ENCODE data around the gene PPP1R1C. TPM values are rescaled to one million over a fixed set of nuclear protein-coding genes. Genes with fewer than 3 reads are reported as not detected.

The PPP1R1C gene
- total RNA-seq, 4 donors from 2014 or later, result 0.11 TPM; not detected in 3

- WGBS, result 92% methylated on average over 1 of the region's 1 CpG
- Histone ChIP-seq H3K27me3 (no peaks in the 10 kb centered on the region), H3K9me3 (no peaks in the 10 kb centered on the region), H3K4me1 (peaks cover 0 to 8% (median 0%) of the 10 kb centered on the region in 4 donors), H3K36me3 (no peaks in the 10 kb centered on the region), H3K27ac (replicated peaks in 1 of 4) (no peak overlapping the region), H3K4me3 (no peak overlapping the region)
- intact Hi-C loops (cut with DNase I), result no loop called here
- DNase-seq (ENCODE audit: extremely low spot score), result no peak
- no peak for TF ChIP-seq POLR2AphosphoS5 (IDR thresholded peaks at IDR 0.05)
- TF ChIP-seq POLR2A (IDR thresholded peaks at IDR 0.05; ENCODE audit: low read depth), result no peak
- no peak for TF ChIP-seq CTCF (IDR thresholded peaks at IDR 0.05)
- no peak for TF ChIP-seq EP300 (IDR thresholded peaks at IDR 0.05)
These were observed 72.4 kb downstream of the PPP1R1C start for GRCh38 chr2:182058056-182058455.

GRCh38 chr2:182061739-182062138, 76.1 kb downstream of the PPP1R1C start:
- no peak for TF ChIP-seq EP300 (IDR thresholded peaks at IDR 0.05)
- no peak for TF ChIP-seq POLR2AphosphoS5 (IDR thresholded peaks at IDR 0.05)
- no peak for TF ChIP-seq CTCF (IDR thresholded peaks at IDR 0.05)
- TF ChIP-seq POLR2A (IDR thresholded peaks at IDR 0.05; ENCODE audit: low read depth), result no peak
- WGBS, result 76% methylated on average over 1 of the region's 1 CpG
- no peaks in the 10 kb centered on the region for H3K9me3 ChIP-seq
- no peak overlapping the region for H3K4me3 ChIP-seq
- no peak overlapping the region for H3K27ac ChIP-seq (replicated peaks in 1 of 4)
- no peaks in the 10 kb centered on the region for H3K27me3 ChIP-seq
- no peaks in the 10 kb centered on the region for H3K36me3 ChIP-seq
- peaks cover 8 to 14% (median 10%) of the 10 kb centered on the region in 4 donors for H3K4me1 ChIP-seq
- intact Hi-C loops (cut with DNase I), result no loop called here
- no peak for DNase-seq (ENCODE audit: extremely low spot score)

GRCh38 chr2:182062329-182062972, 76.8 kb downstream of the PPP1R1C start:
- H3K27ac ChIP-seq (replicated peaks in 1 of 4), result no peak overlapping the region
- no peak for TF ChIP-seq POLR2AphosphoS5 (IDR thresholded peaks at IDR 0.05)
- no peak for TF ChIP-seq EP300 (IDR thresholded peaks at IDR 0.05)
- TF ChIP-seq CTCF (IDR thresholded peaks at IDR 0.05), result no peak
- no peak for TF ChIP-seq POLR2A (IDR thresholded peaks at IDR 0.05; ENCODE audit: low read depth)
- peaks cover 8 to 12% (median 10%) of the 10 kb centered on the region in 4 donors for H3K4me1 ChIP-seq
- H3K4me3 ChIP-seq, result no peak overlapping the region
- H3K36me3 ChIP-seq, result no peaks in the 10 kb centered on the region
- no peaks in the 10 kb centered on the region for H3K27me3 ChIP-seq
- H3K9me3 ChIP-seq, result no peaks in the 10 kb centered on the region
- no peak for DNase-seq (ENCODE audit: extremely low spot score)
- 84% methylated on average over 3 of the region's 3 CpGs for WGBS
- intact Hi-C loops (cut with DNase I), result no loop called here

- TF ChIP-seq POLR2AphosphoS5 (IDR thresholded peaks at IDR 0.05), result no peak
- no peak for TF ChIP-seq CTCF (IDR thresholded peaks at IDR 0.05)
- no peak for TF ChIP-seq POLR2A (IDR thresholded peaks at IDR 0.05; ENCODE audit: low read depth)
- TF ChIP-seq EP300 (IDR thresholded peaks at IDR 0.05), result no peak
- peaks cover 8 to 15% (median 12%) of the 10 kb centered on the region in 4 donors for H3K4me1 ChIP-seq
- WGBS, result 67% methylated on average over 3 of the region's 3 CpGs
- H3K27me3 ChIP-seq, result no peaks in the 10 kb centered on the region
- H3K9me3 ChIP-seq, result no peaks in the 10 kb centered on the region
- peak overlapping the region in 3 of 4 donors; percentile 2 to 23 (median 22) for H3K27ac ChIP-seq (replicated peaks in 1 of 4)
- no peaks in the 10 kb centered on the region for H3K36me3 ChIP-seq
- intact Hi-C loops (cut with DNase I), result no loop called here
- no peak for DNase-seq (ENCODE audit: extremely low spot score)
- H3K4me3 ChIP-seq, result no peak overlapping the region
These were observed 78.5 kb downstream of the PPP1R1C start for GRCh38 chr2:182064019-182064778.

Data from esophagus muscularis mucosa (tissue), 4 donors.